Stromal cell of bone marrow (primary cell): Measurements from ENCODE around the gene MAML2.

Experiments used
- DNase-seq: peaks from one replicate; pipeline ENCODE4 v3.0.0-alpha.2; 2012; ENCODE audit warnings: low read depth

The MAML2 gene

DNA sequence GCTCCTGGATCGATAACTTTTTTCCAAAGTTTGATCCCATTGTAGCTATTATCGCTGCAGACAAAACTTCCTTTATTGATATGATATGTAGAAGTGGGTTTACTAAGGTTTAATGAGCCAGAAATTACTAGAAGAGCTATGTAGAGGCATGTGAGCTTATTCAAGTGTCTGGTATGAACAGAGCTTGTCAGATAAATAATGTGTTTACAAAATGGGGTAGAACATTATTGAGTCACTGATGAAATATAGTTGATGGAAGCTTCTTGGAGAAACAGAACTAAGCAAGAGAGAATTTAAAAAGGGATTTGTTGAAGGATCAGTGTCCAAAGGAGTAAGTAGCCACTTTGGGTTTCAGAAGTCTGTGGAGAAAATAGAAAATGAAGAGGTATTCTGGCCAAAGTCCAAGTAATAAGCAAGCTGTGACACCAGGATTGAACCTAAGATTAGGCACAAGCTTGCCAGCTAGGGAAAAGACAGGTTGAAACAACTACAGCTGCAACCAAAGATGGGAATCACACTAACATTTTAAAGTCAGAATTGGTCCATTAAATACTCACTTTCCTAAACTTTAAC is 104.3 kb downstream of the MAML2 start:
- no peak for DNase-seq

DNA sequence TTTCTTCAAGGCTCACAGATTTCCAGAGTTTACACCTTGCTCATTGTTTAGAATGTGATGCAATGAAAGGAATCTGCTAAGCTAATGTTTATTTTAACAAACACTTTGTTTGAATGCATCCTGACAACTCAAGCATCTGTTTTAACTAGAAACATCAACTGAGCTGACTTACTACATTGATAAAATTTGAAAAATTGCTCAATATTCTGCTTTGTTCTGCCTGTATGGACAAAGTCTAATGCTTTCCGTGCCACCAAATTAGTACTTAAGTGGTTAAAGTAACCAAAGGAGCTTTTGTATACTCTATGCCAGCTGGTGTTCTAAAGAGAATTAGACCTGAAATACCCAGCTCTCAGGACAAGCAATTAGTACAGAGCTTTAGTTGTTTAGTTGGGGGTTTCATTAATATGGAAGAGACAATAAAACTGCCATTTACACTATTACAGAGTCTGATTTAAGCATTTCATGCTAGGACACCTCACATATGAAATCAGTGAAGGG is 105.2 kb downstream of the MAML2 start:
- no peak for DNase-seq

DNA sequence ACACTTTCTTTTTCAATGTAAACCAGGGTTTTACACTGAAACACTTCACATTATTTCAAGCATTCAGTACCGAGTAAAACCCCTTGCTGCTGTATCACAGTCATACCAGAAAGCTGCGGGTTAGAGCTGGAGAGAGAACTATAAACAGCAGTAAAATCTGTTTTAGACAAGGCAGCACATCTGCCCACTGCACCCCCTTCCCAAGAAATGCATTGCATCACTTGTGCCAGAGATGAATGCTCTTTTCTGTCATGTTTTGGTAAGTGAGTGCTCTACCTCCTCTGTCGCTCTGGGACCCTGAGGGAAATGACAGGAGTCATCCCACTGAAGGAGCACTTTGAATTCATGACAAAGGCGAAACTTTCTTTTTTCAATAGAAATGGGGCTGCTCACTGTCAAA is 107.2 kb downstream of the MAML2 start:
- DNase-seq: no peak

DNA sequence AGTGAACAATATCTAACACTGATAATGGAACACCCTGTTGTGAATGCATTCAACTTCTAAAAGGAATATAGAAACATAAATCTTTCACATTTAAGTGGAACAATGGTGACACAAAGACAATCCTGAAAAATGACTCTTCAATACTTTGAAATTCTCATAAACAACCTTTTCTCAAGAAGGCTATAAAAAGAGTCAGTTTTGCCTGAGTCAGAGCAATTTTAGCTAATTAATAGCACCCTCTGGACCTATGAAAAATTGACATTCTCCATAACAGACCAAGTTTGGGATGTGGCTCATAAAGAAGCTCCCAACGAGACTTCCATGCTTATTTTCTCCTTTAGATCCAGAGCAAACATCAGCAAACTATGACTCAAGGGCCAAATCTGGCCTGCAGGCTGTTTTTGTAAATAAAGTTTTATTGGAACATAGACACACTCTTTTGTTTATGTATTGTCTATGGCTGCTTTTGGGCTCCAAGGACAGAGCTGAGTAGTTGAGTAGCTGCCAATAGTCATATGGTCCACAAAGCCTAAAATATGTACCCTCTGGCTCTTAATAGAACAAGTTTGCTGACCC is 108.0 kb downstream of the MAML2 start:
- DNase-seq: no peak

DNA sequence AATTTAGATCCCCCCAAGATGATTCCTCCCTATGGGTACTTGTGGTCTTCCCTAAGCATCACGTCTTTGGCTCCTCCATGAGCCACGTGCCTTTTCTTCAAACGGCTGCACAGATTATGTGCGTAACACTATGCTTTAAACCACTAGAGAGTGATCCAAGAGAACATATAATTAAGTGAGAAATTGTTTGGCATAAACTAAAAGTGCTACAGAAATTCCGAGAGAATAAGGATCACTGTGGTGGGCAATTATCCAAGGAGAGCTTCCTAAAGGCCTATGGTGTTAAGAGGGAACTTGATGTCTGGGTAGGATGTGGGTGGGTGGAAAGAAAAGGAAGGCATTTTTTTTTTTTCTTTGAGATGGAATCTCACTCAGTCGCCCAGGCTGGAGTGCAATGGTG is 110.9 kb downstream of the MAML2 start:
- DNase-seq: no peak

DNA sequence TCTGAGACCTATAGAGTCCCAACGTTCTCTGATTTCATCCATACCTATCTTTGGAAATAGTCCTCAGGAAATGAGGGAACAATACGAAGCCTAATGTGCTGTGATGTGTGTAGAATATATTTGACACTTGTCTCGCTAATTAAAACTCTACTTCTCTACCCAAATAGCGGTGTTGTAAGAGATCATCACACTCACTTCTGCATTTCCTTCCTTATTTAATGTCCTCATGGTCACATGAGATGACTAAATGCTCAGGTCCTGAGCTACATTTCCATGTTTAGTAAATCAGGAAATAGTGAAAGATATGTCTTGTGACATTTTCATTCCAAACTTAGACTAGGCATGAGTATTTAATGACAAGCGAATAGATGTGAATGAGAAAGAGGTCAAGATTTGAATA is 112.3 kb downstream of the MAML2 start:
- DNase-seq: no peak

DNA sequence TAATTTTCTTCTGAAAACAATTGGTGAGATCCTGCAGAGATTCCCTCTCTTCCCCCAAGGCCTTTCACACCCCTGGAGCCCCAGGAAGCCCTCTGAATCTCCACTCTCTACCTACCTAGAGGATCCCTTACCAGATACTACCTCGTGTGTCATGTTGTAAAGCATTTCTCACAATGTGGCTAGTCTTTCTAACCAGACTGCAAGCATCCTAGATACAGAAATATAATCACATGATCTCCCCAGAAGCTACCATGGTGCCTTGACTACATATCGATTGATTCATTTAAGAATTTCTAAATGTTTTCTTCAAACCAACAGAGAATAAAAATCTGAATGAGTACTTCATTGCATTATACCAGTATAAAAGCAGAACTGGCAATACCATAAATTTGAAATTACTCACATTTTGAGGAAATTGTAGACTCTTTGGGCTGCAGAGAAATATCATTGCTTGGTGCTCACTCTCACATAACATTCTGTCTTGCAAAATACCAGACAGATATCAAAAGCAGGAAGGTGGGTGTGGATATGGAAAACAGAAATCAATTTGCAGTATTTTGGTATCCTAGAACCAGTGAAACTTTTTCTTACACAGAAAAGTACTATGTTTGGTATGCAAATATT is 113.5 kb downstream of the MAML2 start:
- no peak for DNase-seq

DNA sequence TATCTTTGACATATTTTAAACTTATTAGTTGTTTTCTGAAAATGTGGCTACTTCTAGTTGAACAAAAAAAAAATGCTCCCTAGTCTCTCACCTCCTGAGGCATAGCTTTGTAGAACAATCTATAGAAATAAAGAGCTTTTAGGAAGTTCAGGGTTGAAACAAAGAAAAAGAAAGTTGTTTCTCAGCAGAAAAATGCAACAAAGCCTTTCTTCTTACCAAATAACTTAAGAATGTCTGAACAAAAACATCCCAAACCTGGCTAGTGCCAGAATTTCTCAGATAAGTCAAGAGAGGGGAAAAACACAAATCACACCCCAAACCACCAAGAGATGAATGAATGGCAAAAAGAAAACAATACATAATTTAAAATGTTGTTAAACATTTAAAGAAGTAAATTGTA is 114.1 kb downstream of the MAML2 start:
- no peak for DNase-seq

DNA sequence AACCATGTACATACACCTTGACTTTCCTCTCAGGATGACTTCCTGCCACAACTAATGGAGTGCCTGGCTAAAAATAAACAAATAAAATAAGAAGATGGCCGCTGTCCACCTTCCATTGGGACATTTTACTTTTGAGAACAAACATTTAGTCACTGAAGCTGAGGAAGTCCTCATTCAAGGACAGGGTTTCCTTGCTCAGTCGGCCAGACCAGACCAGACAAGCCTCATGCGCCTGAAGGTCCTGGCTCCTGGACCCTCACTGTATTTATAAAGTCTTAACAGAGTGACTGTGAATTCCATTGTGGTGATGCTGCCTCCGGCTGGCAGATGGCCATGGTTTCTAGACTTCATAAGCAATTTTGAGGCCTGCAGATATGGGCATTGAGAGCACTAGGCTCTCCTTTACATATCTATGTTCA is 114.5 kb downstream of the MAML2 start:
- DNase-seq: peak; percentile 57

DNA sequence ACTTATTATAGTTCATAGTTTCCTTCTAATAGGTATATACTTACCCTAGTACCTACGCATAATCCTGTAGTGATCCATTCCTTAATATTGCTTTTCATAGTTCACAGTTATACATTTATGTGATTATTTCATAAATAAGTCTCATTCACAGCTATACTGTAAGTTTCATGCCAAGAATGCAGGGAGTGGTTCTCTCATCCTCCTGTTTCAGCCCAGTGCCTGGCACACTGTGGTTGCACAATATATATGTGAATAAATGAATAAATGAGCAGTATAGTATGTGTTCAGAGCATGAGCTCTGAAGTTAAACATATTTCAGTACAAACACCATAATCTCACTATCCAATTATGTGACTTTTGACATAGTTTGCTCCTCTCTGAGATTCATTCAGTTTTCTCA is 115.8 kb downstream of the MAML2 start:
- no peak for DNase-seq

DNA sequence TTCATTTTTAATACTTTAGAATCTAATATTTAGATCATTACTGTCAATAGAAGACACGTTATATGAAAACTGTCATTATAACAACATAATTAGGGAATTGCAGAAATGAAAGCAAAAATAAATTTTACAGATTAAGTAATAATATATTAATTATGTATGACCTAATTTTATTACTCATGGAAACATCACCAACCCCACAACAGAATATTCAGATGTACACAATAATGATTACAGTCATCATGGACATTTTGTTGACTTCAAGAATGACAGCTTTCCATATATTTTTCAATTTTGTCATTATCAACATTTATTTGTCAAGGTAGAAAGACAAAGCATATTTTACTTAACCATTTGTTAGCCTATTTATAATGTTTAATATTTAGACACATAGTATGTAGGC is 119.9 kb downstream of the MAML2 start:
- no peak for DNase-seq

DNA sequence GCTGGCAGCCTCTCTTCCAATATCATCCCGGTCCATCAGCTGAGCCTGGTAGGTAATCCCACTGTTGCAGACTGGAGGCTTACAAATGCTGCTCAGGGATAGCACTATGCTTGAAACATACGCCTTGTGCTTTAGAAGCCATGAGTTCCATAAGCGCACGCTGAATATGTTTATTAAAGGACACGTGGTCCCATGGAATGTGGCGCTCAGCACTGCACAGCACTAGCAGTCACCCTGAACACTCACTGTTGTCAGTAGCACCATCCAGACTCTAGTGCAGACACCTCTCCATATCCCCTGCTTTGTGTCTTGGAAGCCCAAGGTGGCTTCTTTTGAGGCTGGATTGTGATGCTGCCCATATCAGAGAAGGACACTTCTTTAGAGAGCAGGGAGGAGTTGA is 120.9 kb downstream of the MAML2 start:
- DNase-seq: no peak

DNA sequence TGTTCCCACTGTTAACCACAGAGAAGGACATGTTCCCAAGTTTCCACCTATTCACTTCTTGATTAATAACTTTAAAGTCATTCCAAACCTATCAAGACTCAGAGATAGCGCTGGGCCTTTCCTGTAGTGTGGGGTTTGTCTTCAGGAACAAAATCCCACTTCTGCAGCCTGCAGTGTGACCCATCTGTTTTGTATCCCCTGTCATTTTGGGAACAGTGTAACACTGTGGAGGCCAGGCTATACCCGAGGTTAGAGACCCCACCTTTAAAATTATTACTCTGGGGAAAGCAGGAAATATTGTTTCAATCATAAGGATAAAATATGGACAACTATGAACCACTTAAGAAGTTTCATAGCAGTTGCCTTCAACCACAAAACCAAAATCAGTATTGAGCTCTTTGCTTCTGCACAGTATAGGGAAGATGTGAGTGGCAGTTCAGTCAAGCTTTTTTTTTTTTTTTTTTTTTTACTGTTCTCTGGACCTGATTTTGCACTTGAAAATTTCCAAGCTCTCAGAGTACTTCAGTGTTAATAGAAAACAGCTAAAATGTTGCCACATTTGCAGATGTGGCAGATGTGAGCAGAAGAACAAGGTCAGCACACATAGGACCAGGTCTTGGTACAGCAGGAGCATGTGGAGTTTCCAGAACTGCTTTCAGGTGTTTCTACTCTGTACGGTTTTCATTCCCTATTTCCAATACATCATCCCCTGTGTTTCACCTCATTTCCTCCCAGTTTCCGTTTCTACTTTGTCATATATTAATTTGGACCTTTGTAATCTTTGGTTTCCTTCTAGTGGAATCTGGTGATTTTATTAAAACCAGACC is 121.5 kb downstream of the MAML2 start:
- DNase-seq: no peak

DNA sequence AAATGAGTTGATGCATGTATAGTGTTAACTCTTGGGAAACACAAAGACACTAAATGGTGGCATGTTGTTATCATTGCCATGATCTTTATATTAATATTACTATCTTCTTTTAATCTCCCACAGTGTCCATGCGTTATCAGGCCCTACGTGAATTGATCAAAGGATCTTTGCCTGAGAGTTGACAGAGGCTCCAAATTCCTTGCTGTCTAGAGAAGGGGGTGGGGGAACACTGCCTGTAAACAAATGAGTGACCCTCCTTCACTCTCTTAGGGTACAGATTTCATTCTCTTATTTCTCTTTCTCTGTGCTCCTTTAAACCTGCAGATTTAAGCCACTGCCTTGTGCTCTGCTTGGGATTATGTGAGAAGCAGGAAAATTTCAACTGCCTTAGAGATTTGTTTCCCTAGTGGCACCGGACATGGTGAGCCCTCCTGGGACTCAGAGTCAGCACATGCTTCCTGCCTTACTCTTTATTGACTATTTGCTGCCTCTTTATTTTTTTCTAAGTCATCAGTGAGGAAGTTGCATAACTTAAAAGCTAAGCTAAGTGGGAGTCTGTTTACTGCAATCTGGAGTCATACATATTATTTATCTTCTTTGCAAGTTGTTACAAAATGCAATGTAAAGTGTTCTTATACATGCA is 122.9 kb downstream of the MAML2 start:
- DNase-seq: no peak

DNA sequence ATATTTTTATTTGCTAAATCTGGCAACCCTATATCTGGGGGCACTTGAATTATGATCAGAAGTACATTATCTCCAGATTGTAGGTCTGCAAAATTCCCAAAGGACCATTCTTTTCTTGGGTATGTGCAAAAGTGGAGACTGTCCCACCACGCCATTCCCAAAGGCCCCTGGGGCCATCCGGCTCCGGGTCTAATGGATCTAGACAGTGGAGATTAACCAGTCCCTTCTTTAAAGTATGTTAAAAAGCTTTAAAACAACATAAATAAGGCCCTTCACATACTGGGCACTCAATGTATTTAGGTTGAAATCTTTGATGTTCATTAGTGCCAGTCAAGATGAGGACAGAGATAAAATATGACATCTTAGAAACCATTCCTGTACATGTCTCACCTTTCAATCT is 124.1 kb downstream of the MAML2 start:
- DNase-seq: no peak

DNA sequence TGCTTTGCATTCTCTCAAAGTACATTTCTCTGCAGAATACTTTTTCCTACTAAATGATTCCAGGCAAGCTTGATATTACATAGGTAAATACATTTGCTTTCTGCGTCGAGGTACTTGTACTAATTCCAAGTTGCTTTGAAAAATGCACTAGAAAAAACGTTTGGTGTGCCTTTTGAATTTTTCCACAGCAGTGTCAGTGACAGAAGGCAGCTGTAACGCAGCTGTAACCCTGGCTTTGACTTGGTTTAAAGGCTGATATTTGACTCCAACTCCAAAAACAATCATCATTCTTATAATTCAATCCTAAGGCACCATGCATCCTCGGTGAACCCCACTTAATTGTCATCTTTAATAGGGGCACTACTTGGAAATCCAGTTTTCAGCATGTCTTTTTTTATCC is 125.0 kb downstream of the MAML2 start:
- no peak for DNase-seq

DNA sequence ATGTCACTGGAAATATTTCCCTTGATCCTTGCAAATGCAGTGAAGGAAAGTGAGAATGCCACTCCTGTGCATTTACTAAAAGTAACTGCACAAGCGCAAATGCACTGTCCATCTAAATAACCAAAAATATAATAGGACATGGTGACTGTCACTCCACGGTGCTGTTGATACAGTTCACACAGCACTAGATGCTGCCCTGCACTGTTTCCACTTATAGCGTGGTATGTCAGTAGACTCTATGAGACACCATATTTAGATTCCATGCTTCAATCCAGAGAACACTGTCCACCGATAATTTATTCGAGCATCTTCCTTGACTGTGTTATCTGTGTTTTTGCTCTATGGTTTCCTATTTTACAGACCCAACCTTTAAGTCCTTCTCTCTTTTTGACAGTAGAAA is 125.8 kb downstream of the MAML2 start:
- no peak for DNase-seq

DNA sequence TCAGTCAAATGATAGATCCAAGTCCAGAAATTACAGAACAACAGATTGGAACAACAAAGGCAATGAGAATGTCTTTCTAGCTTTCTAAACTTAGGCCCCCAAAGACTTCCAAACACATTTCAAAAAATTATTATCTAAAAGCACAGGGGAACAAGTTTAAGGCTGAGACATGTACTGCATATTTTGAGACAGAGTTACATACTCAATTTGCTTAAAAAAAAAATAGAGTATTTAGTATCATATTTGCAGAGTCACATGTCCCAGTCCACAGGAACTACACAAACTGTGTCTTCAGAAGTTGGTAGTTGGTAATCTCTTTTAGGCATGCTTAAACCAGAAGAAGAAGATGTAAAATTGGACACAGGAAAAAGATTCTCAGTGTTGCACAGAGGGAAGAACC is 127.2 kb downstream of the MAML2 start:
- no peak for DNase-seq

DNA sequence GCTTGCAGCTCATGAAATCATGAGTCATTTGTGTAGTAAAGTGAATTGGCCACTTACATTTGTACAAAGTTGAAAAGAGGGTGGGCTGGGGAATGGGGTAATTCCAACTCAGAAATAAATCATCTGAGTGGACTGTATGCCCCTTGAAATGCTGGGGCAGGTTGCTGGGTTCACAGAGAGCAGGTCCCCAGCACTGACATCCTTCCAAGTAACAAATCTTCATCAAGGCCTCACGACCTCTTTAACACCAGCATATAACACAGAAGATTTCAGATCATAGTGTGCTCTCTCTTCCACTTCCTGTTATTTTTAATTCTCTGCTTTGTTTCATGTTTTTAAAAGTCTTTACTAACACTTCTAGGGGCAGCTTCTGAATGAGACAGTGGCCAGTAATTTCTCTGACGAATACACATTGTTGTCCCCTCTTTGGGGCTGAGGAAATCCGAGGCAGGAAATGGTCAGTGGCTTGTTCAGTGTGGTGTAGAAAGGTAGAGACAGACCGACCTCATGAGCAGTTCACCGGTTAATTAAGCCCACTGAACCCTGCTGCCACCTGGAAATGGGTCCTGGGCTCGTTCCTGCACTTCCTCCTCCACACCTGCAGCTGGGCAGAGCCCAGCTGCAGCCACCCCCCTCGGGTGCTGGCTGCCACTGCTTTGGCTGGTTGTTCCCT is 127.7 kb downstream of the MAML2 start:
- DNase-seq: no peak

DNA sequence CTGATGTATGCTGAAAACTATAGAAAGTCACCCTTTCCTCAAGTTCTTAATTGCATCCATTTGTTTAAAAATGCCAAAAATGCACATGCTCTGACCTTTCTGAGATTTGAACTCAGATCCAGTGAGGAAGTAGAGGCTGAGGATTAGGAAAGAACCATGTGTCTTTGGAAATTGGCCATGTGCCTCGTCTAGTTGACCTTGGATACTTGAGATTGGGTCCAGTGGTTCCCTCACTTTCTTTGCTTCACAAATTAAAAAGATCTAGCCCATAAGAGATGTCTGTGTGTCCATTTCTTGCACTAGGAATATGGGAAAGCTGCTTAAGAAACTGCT is 128.3 kb downstream of the MAML2 start:
- no peak for DNase-seq

DNA sequence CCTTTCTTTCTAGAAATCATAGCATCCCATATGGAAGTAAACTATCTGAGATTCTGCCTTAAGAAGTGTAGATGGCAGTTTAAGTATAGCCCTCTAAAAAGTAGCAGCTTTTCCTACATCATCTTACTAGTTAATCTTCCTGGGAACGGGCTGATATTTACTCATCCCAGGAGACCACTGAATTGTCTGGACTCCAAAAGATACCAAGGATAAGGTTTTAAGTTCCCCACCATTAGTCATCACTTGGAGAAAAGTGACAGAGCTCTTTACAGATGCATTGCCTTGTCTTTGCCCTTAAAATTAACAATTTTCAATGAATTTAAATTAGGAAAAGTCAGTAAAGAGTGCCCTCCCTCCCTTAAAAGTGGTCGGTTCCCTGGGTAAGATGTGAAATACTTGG is 129.5 kb downstream of the MAML2 start:
- DNase-seq: peak; percentile 74

DNA sequence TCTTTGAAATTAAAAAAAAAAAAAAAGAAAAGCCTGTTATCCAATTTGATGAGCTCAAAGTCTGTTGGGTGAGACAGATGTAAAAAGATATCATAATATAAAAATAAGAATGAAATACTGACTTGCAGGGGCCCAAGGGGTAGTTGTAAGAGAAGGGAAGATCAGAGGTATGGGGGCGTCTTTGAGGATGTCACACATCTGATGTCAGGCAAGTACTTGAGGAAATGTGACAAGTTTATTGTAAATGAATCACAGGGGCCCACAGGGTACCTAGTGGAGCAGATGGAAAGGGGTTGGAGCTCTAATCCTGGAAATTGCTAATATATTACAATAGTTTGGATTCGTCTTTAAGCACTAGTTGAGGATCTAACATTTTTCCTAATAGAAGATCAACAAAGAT is 131.6 kb downstream of the MAML2 start:
- no peak for DNase-seq
